MM.1S (cell line): Measurements from ENCODE around the gene PAX4.
A peak's percentile ranks its signal among the peaks of the same experiment; 100 is the strongest.

Source experiments
- DNase-seq: peaks from one replicate; pipeline ENCODE4 v3.0.0-alpha.2; 2015
- H2AFZ ChIP-seq: fragments of 300-600 bp; sonication (generic); 2 replicates; pipeline ENCODE4 v1.6.0; 2016; ENCODE audit warnings: antibody characterized with exemption, low read length
- H3F3A ChIP-seq: fragments of 300-600 bp; sonication (generic); 2 replicates; pipeline ENCODE4 v1.6.1; 2016; ENCODE audit warnings: mild to moderate bottlenecking, antibody characterized with exemption, low read length, moderate library complexity, mixed read lengths; ENCODE audit not compliant: insufficient read depth
- H3K27ac ChIP-seq: fragments of 300-600 bp; sonication (generic); 2 replicates; pipeline ENCODE4 v1.5.1; 2016; ENCODE audit warnings: mild to moderate bottlenecking, low read length
- H3K27me3 ChIP-seq: fragments of 300-600 bp; sonication (generic); replicated peaks from 2 replicates; pipeline ENCODE4 v1.6.0; 2016; ENCODE audit warnings: low read length; ENCODE audit not compliant: insufficient read depth
- H3K36me3 ChIP-seq: fragments of 300-600 bp; sonication (generic); replicated peaks from 2 replicates; pipeline ENCODE4 v1.6.1; 2016; ENCODE audit warnings: mild to moderate bottlenecking, low read length, mixed read lengths; ENCODE audit not compliant: insufficient read depth
- H3K4me1 ChIP-seq: fragments of 300-600 bp; sonication (generic); 2 replicates; pipeline ENCODE4 v1.6.1; 2016; ENCODE audit warnings: low read length, mixed read lengths
- H3K4me2 ChIP-seq: fragments of 300-600 bp; sonication (generic); 2 replicates; pipeline ENCODE4 v1.6.0; 2016; ENCODE audit warnings: low read depth, low read length
- H3K4me3 ChIP-seq: fragments of 300-600 bp; sonication (generic); 2 replicates; pipeline ENCODE4 v1.5.1; 2016; ENCODE audit warnings: low read length, mixed read lengths
- H3K79me2 ChIP-seq: fragments of 300-600 bp; sonication (generic); 2 replicates; pipeline ENCODE4 v1.6.1; 2016; ENCODE audit warnings: mixed run types, low read length, mixed read lengths
- H3K9ac ChIP-seq: fragments of 300-600 bp; sonication (generic); 2 replicates; pipeline ENCODE4 v1.6.1; 2016; ENCODE audit warnings: low read length, mixed read lengths
- H3K9me2 ChIP-seq: fragments of 300-600 bp; sonication (generic); replicated peaks from 2 replicates; pipeline ENCODE4 v1.6.1; 2016; ENCODE audit warnings: mild to moderate bottlenecking, low read length, mixed read lengths; ENCODE audit not compliant: insufficient read depth
- H3K9me3 ChIP-seq: fragments of 300-600 bp; sonication (generic); replicated peaks from 2 replicates; pipeline ENCODE4 v1.6.1; 2016; ENCODE audit warnings: mild to moderate bottlenecking, low read length, mixed read lengths; ENCODE audit not compliant: insufficient read depth
- H4K20me1 ChIP-seq: fragments of 300-600 bp; sonication (generic); 2 replicates; pipeline ENCODE4 v1.6.1; 2016; ENCODE audit warnings: mild to moderate bottlenecking, low read length, moderate library complexity, mixed read lengths; ENCODE audit not compliant: insufficient read depth
- CTCF ChIP-seq: fragments of 300-600 bp; sonication (generic); IDR thresholded peaks from 2 replicates; pipeline ENCODE4 v1.5.1; 2016; ENCODE audit warnings: antibody characterized with exemption, low read length, mixed read lengths
- EZH2 ChIP-seq: fragments of 300-600 bp; sonication (generic); optimal IDR thresholded peaks from 2 replicates; pipeline ENCODE3; 2017; ENCODE audit warnings: low read depth, mild to moderate bottlenecking, antibody characterized with exemption, low read length, mixed read lengths
- EZH2phosphoT487 ChIP-seq: fragments of 300-600 bp; sonication (generic); IDR thresholded peaks from 2 replicates; pipeline ENCODE4 v1.6.1; 2018; ENCODE audit warnings: antibody characterized with exemption, low read length

The PAX4 gene

GRCh38 chr7:127589896-127590295 lies 28.0 kb downstream of the PAX4 start:
- H3K9me3 ChIP-seq: no peaks in the 10 kb centered on the region
- H2AFZ ChIP-seq: no peak overlapping the region
- H3K4me1 ChIP-seq: peaks cover 14% of the 10 kb centered on the region
- no peak overlapping the region for H3K9ac ChIP-seq
- H3K27me3 ChIP-seq: no peaks in the 10 kb centered on the region
- TF ChIP-seq CTCF (no peak), EZH2 (no peak), EZH2phosphoT487 (no peak)
- no peaks in the 10 kb centered on the region for H3F3A ChIP-seq
- H3K36me3 ChIP-seq: peaks cover 8% of the 10 kb centered on the region; the same call in 1 of the 2 replicates
- H4K20me1 ChIP-seq: no peaks in the 10 kb centered on the region
- no peaks in the 10 kb centered on the region for H3K9me2 ChIP-seq
- no peak overlapping the region for H3K4me2 ChIP-seq
- no peak overlapping the region for H3K4me3 ChIP-seq
- H3K27ac ChIP-seq: no peak overlapping the region
- H3K79me2 ChIP-seq: peaks cover 22% of the 10 kb centered on the region
- no peak for DNase-seq

GRCh38 chr7:127588697-127589482 lies 29.1 kb downstream of the PAX4 start:
- H3K4me3 ChIP-seq: peak overlapping the region; percentile 95
- H3K27me3 ChIP-seq: no peaks in the 10 kb centered on the region
- peaks cover 8% of the 10 kb centered on the region; the same call in 1 of the 2 replicates for H3K36me3 ChIP-seq
- H3K27ac ChIP-seq: peak overlapping the region; percentile 51; the same call in 1 of the 2 replicates
- H3K9ac ChIP-seq: peak overlapping the region; percentile 96
- H3K79me2 ChIP-seq: peaks cover 32% of the 10 kb centered on the region
- H3K4me2 ChIP-seq: peak overlapping the region; percentile 95
- H3K9me2 ChIP-seq: no peaks in the 10 kb centered on the region
- DNase-seq: peak; percentile 65
- H2AFZ ChIP-seq: peak overlapping the region; percentile 96
- peaks cover 22% of the 10 kb centered on the region for H3K4me1 ChIP-seq
- no peaks in the 10 kb centered on the region for H3F3A ChIP-seq
- H4K20me1 ChIP-seq: no peaks in the 10 kb centered on the region
- TF ChIP-seq EZH2 (no peak), CTCF (peak; percentile 65), EZH2phosphoT487 (no peak)
- H3K9me3 ChIP-seq: no peaks in the 10 kb centered on the region

- Histone ChIP-seq H3K9me2 (no peaks in the 10 kb centered on the region), H3K36me3 (peaks cover 8% of the 10 kb centered on the region; the same call in 1 of the 2 replicates), H3K9ac (peak within 1 kb of the TSS; percentile 96), H2AFZ (peak within 1 kb of the TSS; percentile 96), H3K4me1 (peaks cover 26% of the 10 kb centered on the region), H3K4me2 (peak within 1 kb of the TSS; percentile 97), H3K27me3 (no peaks in the 10 kb centered on the region), H4K20me1 (no peaks in the 10 kb centered on the region), H3K79me2 (peaks cover 40% of the 10 kb centered on the region), H3F3A (no peaks in the 10 kb centered on the region), H3K9me3 (no peaks in the 10 kb centered on the region), H3K27ac (peak within 1 kb of the TSS; percentile 51; the same call in 1 of the 2 replicates), H3K4me3 (peak within 1 kb of the TSS; percentile 95)
- TF ChIP-seq EZH2 (no peak), EZH2phosphoT487 (no peak), CTCF (no peak)
- peak; percentile 92 for DNase-seq
Measured at GRCh38 chr7:127588019-127588696, 29.8 kb downstream of the PAX4 start, which contains the start of gene ARF5. Gene ARF5, plus strand, starts transcription at chr7:127588411. Its CDS starts 88 bp downstream, at chr7:127588499.
